Stimulated activated naive CD4-positive, alpha-beta T cell (primary cell): Measurements from ENCODE around the gene IRS1.

Experiments used
- DNase-seq, 6 experiments: peaks; one replicate each; lab custom pipeline; 2025; lab: John Stamatoyannopoulos, UW

Gene IRS1

GRCh38 chr2:226758921-226759640 lies 40.5 kb downstream of the IRS1 start:
- DNase-seq = no peak

- DNase-seq = no peak
Observed at GRCh38 chr2:226756131-226756530, 43.5 kb downstream of the IRS1 start.

GRCh38 chr2:226755631-226756030 lies 44.0 kb downstream of the IRS1 start:
- DNase-seq = no peak

GRCh38 chr2:226754821-226755604 lies 44.6 kb downstream of the IRS1 start:
- no peak for DNase-seq

GRCh38 chr2:226752887-226753286 lies 46.7 kb downstream of the IRS1 start:
- DNase-seq = no peak

- no peak for DNase-seq
Observed at GRCh38 chr2:226747288-226747687, 52.3 kb downstream of the IRS1 start.

- no peak for DNase-seq
Observed at GRCh38 chr2:226746196-226746800, 53.3 kb downstream of the IRS1 start.

- DNase-seq = no peak
Observed at GRCh38 chr2:226743915-226744314, 55.7 kb downstream of the IRS1 start.

- DNase-seq = no peak
Observed at GRCh38 chr2:226742347-226742746, 57.3 kb downstream of the IRS1 start.

GRCh38 chr2:226740039-226740648 lies 59.5 kb downstream of the IRS1 start:
- no peak for DNase-seq

- DNase-seq = no peak
Observed at GRCh38 chr2:226739545-226740030, 60.0 kb downstream of the IRS1 start.

GRCh38 chr2:226738821-226739544 lies 60.6 kb downstream of the IRS1 start:
- DNase-seq = no peak

- DNase-seq = no peak
Observed at GRCh38 chr2:226738191-226738820, 61.3 kb downstream of the IRS1 start.

GRCh38 chr2:226736382-226736781 lies 63.2 kb downstream of the IRS1 start:
- DNase-seq = no peak

- DNase-seq = no peak
Observed at GRCh38 chr2:226733927-226734564, 65.6 kb downstream of the IRS1 start.

- DNase-seq = no peak
Observed at GRCh38 chr2:226733189-226733858, 66.3 kb downstream of the IRS1 start.

- DNase-seq = no peak
Observed at GRCh38 chr2:226732478-226733188, 67.0 kb downstream of the IRS1 start.

- no peak for DNase-seq
Observed at GRCh38 chr2:226730481-226730880, 69.1 kb downstream of the IRS1 start.

- no peak for DNase-seq
Observed at GRCh38 chr2:226728996-226729395, 70.6 kb downstream of the IRS1 start.

- DNase-seq = no peak
Observed at GRCh38 chr2:226727251-226727650, 72.4 kb downstream of the IRS1 start.
